ENCODE results near the gene FLRT1. TPM values are rescaled to one million over a fixed set of nuclear protein-coding genes. Genes with fewer than 3 reads are reported as not detected.

The FLRT1 gene
- 3.7 TPM for total RNA-seq (ENCODE audit: unreplicated experiment)
- long read RNA-seq, partial matches to known transcripts, result 0 of 1 reads
- long read RNA-seq, other reads (novel, unspliced or antisense), result 1 of 1 reads

- TF ChIP-seq CTCF (IDR thresholded peaks at IDR 0.05; ENCODE audit: partially characterized antibody, unreplicated experiment), result no peak
- Mint-ChIP-seq H3K27ac (ENCODE audit: unreplicated experiment) (no peak within 1 kb of the TSS), H3K4me1 (ENCODE audit: low read depth, unreplicated experiment) (peaks cover 2% of the 10 kb centered on the region), H3K4me3 (ENCODE audit: unreplicated experiment) (peak within 1 kb of the TSS; percentile 92), H3K36me3 (ENCODE audit: unreplicated experiment) (no peaks in the 10 kb centered on the region), H3K27me3 (ENCODE audit: unreplicated experiment) (peaks cover 17% of the 10 kb centered on the region), H3K9me3 (ENCODE audit: unreplicated experiment) (peaks cover 5% of the 10 kb centered on the region)
- DNase-seq, result peak; percentile 43
These were observed at the start of gene FLRT1 for GRCh38 chr11:64035576-64035975. Gene FLRT1 (plus strand): TSS chr11:64035931. CDS start chr11:64116268, 80,337 bp downstream.

DNA sequence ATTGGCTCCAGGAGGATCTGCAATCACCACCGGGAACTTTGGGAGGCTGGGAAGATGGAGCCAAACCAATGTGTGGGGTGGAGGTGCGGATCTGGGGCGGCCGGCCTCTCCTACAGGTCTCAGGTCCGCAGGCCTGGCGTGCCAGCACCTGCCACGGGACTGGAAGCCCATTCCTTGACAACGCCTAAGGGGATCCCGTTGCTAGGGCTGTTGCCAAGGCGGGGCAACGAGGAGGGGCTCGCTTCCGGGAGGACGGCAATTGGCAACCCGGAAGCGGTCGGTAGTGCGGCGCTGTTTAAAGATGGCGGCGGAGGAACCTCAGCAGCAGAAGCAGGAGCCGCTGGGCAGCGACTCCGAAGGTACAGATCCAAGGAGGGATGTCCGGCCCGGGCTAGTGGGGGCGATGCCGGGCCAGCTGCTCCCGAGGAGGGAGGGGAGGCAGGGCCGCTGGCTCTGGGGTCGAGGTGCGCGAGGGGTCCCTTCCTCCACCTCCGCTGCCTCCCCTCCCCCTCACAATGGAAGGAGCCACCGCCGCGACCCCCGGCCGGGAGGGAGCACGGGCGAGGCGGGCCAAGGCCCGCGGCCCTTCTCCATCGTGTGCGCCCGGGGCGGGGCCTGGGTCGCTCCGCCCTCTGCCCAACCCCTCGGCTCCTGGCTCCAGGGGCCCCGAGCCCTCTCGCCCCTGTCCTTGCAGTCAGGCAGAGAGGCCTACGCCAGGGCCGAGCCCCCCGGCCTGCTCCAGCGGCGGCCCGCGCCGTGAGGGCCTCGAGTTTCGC lies 49.4 kb upstream of the FLRT1 start, which contains the start of gene OTUB1:
OTUB1 (plus strand) TSS at position 283 of the 776 bp plus-strand sequence; CDS start at position 302, 19 bp downstream.
- H3K4me1 Mint-ChIP-seq (ENCODE audit: low read depth, unreplicated experiment), result peaks cover 15% of the 10 kb centered on the region
- DNase-seq, result peak; percentile 92
- TF ChIP-seq CTCF (IDR thresholded peaks at IDR 0.05; ENCODE audit: partially characterized antibody, unreplicated experiment), result no peak
- peaks cover 9% of the 10 kb centered on the region for H3K9me3 Mint-ChIP-seq (ENCODE audit: unreplicated experiment)
- H3K27me3 Mint-ChIP-seq (ENCODE audit: unreplicated experiment), result peaks cover 4% of the 10 kb centered on the region
- peak within 1 kb of the TSS; percentile 97 for H3K27ac Mint-ChIP-seq (ENCODE audit: unreplicated experiment)
- H3K36me3 Mint-ChIP-seq (ENCODE audit: unreplicated experiment), result no peaks in the 10 kb centered on the region
- peak within 1 kb of the TSS; percentile 92 for H3K4me3 Mint-ChIP-seq (ENCODE audit: unreplicated experiment)

DNA sequence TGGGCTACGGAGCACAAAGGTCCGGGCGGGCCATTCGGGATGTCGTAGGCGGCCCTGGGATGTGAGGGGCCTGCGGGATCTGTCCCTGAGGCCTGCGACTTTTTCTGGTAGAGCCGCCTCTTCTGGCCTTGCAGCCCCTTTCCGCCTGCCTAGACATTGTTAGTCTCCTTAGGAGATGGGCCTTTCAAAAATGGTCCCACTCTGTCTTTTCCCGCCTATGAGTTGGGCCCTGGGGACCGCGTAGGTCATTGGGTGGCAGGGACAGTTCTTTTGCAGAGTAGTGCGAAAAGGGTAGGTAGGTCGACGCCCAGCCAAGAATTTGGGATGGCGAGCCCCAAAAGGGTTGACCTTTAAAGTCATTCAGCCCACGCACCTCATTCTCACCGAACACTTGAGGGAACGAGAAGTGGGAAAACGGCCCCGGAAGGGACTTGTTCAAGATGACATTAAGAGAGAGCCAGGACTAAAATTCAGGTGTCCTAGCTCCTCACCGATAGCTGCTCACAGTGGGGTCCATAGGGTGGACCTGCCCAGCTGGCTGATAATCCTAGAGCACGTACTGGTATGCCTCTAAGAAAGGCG lies 48.7 kb upstream of the FLRT1 start:
- no peak for DNase-seq
- TF ChIP-seq CTCF (IDR thresholded peaks at IDR 0.05; ENCODE audit: partially characterized antibody, unreplicated experiment), result no peak
- peak overlapping the region; percentile 89 for H3K4me3 Mint-ChIP-seq (ENCODE audit: unreplicated experiment)
- no peaks in the 10 kb centered on the region for H3K36me3 Mint-ChIP-seq (ENCODE audit: unreplicated experiment)
- peaks cover 4% of the 10 kb centered on the region for H3K27me3 Mint-ChIP-seq (ENCODE audit: unreplicated experiment)
- H3K27ac Mint-ChIP-seq (ENCODE audit: unreplicated experiment), result peak overlapping the region; percentile 82
- H3K4me1 Mint-ChIP-seq (ENCODE audit: low read depth, unreplicated experiment), result peaks cover 12% of the 10 kb centered on the region
- peaks cover 9% of the 10 kb centered on the region for H3K9me3 Mint-ChIP-seq (ENCODE audit: unreplicated experiment)

- no peak for TF ChIP-seq CTCF (IDR thresholded peaks at IDR 0.05; ENCODE audit: partially characterized antibody, unreplicated experiment)
- no peaks in the 10 kb centered on the region for H3K36me3 Mint-ChIP-seq (ENCODE audit: unreplicated experiment)
- no peak for DNase-seq
- no peak overlapping the region for H3K4me3 Mint-ChIP-seq (ENCODE audit: unreplicated experiment)
- peaks cover 13% of the 10 kb centered on the region for H3K4me1 Mint-ChIP-seq (ENCODE audit: low read depth, unreplicated experiment)
- no peak overlapping the region for H3K27ac Mint-ChIP-seq (ENCODE audit: unreplicated experiment)
- H3K9me3 Mint-ChIP-seq (ENCODE audit: unreplicated experiment), result peaks cover 6% of the 10 kb centered on the region
- H3K27me3 Mint-ChIP-seq (ENCODE audit: unreplicated experiment), result peaks cover 6% of the 10 kb centered on the region
These were observed 44.2 kb upstream of the FLRT1 start for GRCh38 chr11:63991558-63991957.

DNA sequence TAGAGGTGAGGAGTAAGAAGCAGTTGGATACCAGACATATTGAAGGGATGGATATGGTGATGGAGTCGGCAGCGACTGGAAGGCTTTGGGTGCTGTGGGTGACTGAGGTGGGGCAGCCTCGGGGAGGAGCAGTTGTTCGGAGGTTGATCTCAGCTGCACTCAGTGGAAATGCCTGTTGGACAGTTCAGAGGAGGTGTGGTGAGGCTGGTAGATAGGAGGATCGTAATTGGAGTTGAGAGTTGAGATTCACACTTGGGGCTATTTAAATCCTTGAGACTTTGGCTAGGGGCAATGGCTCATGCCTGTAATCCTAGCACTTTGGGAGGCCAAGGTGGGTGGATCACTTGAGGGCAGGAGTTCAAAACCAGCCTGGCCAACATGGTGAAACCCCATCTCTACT lies 42.6 kb upstream of the FLRT1 start:
- Mint-ChIP-seq H3K27ac (ENCODE audit: unreplicated experiment) (no peak overlapping the region), H3K27me3 (ENCODE audit: unreplicated experiment) (peaks cover 7% of the 10 kb centered on the region), H3K36me3 (ENCODE audit: unreplicated experiment) (no peaks in the 10 kb centered on the region), H3K9me3 (ENCODE audit: unreplicated experiment) (peaks cover 5% of the 10 kb centered on the region), H3K4me3 (ENCODE audit: unreplicated experiment) (no peak overlapping the region), H3K4me1 (ENCODE audit: low read depth, unreplicated experiment) (peaks cover 9% of the 10 kb centered on the region)
- DNase-seq, result no peak
- no peak for TF ChIP-seq CTCF (IDR thresholded peaks at IDR 0.05; ENCODE audit: partially characterized antibody, unreplicated experiment)

Measured in glutamatergic neuron (in vitro differentiated cells).